ENCODE results near the gene ZMYM2. TPM values are rescaled to one million over a fixed set of nuclear protein-coding genes. Genes with fewer than 3 reads are reported as not detected.

Gene ZMYM2
- polyA plus RNA-seq, 3 donors: 108 to 116 (median 109) TPM

DNA sequence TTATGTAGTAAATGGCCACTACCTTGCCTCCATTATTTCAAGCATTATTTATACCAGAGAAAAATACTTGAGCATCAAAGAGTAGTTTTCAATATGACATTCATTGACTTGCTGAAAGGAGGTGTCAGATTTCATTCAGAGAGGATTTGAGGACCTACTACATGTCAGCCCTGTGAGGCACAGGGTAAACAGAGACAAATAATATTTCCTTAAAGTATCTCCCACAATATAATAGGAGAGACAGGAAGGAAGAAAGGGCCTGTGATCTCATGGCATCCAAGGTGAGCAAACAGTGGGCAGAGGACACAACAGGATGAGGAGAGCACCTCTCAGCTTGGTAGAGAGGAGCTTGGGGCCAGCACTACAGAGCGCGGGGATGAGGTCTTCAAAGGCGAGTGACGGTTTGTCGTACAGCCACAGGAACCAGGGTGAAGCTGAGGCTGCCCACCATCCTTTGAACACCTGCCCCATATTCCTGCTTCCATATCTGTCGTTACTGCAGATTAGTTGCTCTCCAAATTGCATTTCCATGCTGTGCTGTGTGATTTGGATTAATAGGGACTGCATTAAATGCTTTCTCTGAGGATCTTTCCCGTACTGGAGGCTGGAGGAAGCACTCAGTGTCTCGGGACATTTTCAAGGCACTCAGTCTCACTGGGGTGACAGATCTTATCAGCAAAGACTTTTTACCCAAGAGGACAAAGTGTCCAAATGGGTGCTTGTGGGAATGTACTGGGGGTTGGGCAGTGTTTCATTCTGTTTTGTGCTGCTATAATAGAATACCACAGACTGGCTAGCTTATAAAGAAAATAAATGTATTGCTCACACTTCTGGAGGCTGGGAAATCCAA, 143.2 kb downstream of the ZMYM2 start:
- DNase-seq (ENCODE audit: low read depth in 3 of 3, low spot score in 2 of 3): no peak

DNA sequence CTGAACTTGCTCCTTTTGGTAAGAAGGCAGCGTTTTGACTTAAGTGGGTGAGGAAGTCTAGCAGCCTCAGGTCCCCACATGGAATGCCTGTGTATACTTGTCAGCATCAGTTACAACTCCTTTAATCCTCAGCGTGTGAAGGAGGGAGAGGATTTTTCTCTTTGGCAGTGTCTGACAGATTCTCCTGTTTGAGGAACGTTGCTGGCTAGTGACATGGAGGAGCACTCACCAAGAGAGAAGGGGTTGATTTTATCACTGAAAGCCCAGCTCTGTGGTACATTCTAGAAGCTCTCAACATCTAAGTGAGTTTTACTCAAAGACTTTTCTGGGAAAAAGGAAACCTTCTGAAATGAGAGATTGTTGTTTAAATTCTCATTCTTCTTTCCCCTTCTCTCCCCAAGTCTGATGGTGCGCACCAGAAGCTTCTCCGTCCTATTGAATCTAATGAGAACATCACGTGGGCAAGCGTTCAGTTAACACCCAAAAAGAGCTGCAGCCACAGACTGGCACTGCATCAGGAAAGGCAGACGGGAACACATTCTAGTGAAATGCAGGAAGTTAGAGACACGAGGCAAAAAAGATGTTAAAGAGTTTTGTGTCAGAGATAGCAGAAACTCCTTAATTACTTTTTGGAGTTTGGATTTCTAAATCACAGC, 144.1 kb downstream of the ZMYM2 start:
- DNase-seq (ENCODE audit: low read depth in 3 of 3, low spot score in 2 of 3): no peak

DNA sequence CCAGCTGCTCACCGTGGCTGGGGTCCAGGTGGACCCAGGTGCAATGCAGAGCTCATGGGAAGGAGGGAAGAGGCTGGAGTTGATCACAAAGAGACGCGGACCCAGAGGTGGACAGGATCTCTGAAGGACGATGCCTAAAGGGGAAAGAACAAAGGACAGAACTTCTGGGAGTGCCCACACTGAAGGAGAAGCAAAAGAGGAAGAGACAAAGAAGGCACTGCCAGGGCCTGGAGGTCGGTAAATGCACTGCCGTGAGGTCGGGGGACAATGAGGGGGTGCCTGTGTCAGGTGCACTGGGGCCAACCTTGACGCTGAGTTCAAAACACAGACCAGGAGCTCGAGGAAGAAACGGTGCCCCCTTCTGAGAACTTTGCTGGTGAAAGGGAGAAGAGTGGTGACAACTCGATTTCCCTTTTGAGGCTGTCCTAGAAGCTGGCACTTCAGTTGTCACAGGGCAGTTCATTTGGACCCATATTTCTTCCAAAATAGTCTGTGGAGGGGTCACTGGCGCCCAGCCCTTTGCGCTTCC, 146.7 kb downstream of the ZMYM2 start:
- DNase-seq (ENCODE audit: low read depth in 3 of 3, low spot score in 2 of 3): no peak

DNA sequence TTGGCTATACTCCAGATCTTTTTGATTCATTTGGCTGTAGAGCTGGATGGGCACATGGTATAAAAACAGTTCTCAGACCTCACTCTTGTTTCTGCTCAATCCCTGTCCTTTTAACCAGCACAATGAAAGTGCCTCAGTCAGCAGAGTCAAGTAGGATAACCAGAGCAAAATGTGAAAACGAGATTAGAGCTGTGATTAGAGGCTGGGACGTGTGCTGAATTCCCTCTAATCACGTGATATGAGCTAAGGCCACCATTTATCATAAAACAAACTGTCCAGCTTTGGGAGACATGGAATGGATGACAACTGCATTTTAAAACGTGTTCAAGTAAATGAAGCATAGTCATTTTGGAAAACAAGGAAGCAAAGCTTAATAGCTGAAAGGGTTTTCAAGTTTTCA, 148.2 kb downstream of the ZMYM2 start:
- DNase-seq (ENCODE audit: low read depth in 3 of 3, low spot score in 2 of 3): no peak

DNA sequence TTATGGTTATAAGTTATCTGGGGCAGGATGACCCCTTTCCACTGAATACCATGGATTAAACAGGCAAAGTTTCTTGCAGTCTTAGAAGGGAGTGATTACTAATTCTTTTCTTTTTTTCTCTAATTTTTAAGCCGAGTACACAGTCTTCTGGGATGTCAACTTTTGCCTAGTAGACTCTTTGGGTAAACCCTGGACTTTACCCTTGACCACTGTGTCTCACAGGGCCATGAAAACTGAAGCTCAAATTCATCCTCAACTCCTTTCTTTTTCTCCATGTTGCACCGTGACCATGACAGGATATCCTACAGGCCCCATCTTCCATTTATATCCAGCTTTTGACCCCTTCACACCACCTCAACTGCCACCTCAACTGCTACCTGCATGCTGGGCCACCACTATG, 150.5 kb downstream of the ZMYM2 start:
- no peak for DNase-seq (ENCODE audit: low read depth in 3 of 3, low spot score in 2 of 3)

DNA sequence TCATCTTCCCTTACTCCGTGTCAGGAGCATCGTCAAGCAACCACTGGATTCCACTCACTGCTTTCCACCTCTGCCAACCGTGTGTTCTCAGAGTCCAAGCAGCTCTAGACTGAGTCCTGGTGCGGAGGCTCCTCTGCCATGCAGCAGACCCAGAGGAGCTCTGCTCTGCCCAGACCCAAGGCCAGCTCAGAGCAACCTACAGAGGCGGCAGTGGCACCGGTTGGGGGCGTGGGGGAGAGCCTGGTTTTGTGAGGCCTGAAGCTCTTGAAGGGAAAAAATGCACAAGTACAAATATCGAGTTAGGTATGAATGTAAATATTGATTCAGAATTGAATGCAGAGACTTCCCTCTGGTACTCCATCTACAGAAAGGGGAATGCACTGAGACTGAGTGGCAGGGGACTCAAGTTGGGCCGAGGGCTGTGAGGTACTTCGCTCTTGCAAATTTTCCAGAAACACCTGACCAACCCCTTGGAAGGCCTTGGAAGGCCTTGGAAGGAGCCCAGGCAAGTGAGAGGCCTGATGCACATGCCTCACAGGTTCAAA, 155.6 kb downstream of the ZMYM2 start:
- no peak for DNase-seq (ENCODE audit: low read depth in 3 of 3, low spot score in 2 of 3)

DNA sequence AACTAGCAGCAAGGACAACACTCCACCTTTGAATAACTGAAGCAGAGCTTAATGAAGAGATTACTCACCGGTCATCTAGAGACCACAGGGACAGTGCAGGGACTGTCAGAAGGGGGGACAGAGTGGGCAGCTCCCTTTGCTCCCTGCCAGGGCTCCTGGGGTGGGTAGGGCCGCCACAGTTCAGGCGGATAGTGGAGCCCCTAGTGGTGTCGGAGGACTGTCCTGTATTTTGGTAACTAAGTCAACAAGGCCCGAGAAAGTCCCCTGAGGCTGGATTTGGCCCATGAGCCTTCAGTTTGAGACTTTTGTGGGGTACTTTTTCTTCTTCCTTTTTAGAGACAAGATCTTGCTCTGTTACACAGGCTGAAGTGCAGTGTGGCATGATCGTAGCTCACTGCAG, 157.7 kb downstream of the ZMYM2 start:
- no peak for DNase-seq (ENCODE audit: low read depth in 3 of 3, low spot score in 2 of 3)

DNA sequence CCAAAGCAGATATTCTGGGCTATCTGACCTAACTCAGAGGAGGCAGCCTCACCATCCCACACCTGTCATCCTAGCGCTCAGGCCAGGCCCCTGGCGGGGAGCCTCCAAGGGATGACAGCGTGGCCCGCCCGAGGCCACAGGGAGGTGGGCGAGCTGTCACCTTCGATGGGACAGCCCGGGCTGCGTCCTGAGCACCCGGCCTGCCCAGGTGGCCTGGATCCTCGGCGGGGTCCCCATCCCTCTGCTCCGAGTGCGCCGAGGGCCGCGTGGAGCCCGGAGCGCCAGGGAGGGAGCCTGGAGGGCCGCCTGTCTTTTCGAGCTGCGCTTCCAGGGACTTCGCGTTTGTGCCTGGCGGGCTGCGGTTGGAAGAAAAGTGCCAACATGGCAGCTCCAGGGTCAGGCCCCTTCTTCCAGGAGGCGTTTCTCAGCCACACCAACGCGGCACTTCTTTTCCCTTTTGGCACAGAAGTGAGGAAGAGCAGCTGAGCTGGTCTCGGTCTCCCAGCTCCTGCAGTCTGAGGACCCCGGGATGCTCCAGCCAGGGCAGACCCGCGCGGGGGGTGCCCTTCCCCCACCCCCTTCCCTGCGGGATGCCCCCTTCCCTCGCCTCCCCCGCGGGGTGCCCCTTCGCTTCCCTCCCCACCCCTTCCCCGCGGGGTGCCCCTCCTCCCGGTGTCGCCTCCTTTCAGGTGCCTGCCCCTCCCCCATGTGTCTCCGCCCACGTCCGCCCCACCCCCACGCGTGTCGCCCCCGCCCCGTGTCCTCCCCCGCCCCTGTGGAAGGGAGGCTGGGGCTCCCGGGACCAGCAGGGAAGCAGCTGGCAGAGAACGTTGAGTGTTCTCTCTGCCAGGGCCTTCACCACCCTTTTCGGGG, 160.0 kb downstream of the ZMYM2 start:
- no peak for DNase-seq (ENCODE audit: low read depth in 3 of 3, low spot score in 2 of 3)

DNA sequence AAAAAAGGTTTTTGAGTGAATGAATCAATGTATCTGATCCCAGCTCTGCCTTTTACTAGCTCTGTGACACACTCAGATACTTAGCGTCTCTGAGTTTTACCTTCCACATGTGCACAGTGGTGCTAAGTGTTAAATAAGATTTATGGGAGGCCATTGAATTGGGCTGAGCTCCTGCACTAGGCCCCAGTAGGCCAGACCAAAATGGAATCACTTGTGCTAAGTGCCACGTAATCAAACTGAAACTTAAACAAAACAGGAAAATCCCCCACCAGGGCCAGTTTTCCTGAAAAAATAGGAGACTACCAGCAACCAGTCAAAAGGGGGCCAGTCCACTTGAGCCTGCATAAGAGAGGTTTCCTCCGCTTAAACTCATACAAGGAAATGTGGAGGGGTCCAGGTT, 161.4 kb downstream of the ZMYM2 start:
- DNase-seq (ENCODE audit: low read depth in 3 of 3, low spot score in 2 of 3): no peak

DNA sequence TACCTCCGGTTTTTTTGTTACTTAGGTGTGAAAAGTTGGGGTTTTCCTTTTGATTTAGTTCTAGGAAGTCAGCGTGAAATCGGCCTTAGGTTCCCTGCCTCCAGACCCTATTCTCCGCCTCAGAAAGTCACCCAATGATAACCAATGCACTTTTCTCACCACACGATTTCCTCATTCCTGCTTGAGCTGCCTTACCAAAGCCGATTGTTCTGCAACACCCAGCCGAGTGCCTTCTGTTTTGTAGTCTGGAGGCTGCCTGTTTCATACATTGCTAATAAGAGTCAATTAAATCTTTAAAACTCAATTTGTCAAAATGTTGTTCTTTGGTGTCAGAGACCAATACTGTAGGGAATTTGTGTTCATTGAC, 162.6 kb downstream of the ZMYM2 start:
- DNase-seq (ENCODE audit: low read depth in 3 of 3, low spot score in 2 of 3): no peak

DNA sequence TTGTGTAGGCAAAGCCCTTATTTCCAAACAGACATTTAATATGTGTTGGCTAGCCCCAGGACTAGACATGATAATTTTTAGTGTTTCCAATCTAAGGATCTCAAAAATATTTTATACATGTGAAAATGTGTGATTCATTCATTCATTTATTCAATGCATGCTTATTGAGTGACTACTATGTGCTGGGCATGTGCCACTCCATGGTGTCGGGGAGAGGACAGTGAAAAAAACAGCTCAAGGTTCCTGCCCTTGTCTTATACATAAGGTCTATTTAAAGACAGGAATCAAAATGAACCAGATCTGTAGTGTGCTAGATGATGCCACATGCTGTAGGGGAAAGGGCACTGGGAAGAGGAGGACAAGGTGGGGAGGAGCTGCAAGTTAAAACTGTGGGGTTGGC, 165.8 kb downstream of the ZMYM2 start:
- DNase-seq (ENCODE audit: low read depth in 3 of 3, low spot score in 2 of 3): no peak

DNA sequence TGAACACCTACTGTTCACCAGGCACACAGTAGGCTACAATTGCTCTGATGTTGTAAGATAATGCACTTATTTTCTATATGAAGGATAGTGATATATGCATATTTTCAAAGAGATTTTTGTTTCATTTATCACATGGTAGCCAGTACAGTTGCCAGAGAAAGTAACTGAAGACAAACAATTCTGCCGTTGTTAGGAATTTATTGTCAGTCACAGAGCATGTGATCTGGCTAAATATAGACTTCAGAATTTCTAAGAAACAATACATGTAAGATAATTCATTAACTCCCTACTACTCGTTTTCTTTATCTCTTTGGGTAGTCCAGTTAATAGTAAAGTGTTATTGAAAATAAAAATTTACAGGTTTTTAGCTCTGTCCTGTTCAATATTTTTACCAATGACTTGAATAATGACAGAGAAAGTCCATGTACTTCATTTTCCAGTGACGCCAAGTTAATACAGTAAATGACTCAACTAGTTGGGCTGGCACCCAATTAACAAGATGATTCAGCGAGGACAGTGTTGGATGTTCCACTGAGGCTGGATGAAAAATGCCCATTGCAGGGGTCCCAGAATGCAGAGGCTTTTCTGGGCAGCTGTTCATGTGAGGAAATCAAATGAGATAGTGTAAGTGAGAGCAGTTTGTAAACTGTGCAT, 166.7 kb downstream of the ZMYM2 start:
- DNase-seq (ENCODE audit: low read depth in 3 of 3, low spot score in 2 of 3): no peak

DNA sequence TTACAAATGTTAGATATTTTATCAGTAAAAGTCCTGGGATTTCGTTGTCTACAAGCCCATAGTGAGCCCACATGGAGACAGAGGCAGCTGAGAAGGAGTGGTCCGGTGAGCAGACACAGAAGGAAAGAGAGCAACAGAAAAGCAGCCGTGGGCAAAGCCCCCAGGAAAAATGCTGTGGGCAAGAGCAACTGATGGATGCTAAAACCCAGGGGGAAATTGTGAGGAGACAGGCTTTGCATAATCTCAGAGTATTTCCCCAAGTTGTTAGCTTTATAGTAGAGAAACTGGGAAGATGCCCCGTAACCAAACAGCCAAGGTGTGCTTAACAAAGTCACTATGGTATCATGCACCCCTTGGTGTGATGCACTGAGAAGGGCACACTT, 167.2 kb downstream of the ZMYM2 start:
- DNase-seq (ENCODE audit: low read depth in 3 of 3, low spot score in 2 of 3): no peak

DNA sequence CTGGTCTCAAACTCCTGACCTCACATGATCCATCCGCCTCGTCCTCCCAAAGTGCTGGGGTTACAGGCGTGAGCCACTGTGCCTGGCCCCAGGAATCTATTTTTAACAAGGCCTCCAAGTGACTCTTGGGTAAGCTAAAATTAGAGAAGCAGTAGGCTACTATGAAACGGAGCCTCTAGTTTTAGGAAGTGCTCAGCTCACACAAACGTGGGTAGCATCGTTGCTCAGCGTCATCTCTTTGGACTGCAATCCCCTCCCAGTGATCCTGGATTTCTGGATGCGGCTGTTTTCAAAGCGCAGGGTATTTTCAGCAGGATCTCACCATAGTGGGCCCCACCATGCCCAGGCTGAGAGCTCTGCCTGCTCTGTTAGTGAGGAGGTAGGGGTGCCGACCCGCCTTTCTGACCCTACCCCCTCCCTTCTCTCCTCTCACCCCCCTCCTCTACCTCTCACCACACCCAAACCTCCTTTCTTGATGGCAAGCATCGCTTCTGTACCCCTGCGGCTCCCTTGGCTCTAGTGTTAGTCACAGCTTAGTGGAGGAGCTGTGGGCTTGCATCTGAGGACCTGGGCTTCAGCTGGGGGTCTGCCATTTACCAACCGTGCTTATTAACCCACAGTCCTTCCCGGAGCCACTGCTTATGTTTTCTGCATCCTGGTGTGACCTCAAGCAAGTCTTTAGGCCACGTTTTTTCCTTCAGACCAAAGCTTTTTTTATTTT, 168.2 kb downstream of the ZMYM2 start:
- no peak for DNase-seq (ENCODE audit: low read depth in 3 of 3, low spot score in 2 of 3)

DNA sequence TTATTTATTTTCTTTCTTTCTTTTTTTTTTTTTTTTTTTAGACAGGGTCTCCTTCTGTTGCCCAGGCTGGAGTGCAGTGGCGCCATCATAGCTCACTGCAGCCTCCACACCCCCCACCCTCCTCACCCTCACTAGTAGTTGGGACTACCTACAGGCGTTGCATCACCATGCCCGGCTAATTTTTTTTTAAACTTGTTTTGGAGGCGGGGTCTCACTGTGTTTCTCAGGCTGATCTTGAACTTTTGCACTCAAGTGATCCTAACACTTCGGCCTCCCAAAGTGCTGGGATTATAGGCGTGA, 168.7 kb downstream of the ZMYM2 start:
- no peak for DNase-seq (ENCODE audit: low read depth in 3 of 3, low spot score in 2 of 3)

DNA sequence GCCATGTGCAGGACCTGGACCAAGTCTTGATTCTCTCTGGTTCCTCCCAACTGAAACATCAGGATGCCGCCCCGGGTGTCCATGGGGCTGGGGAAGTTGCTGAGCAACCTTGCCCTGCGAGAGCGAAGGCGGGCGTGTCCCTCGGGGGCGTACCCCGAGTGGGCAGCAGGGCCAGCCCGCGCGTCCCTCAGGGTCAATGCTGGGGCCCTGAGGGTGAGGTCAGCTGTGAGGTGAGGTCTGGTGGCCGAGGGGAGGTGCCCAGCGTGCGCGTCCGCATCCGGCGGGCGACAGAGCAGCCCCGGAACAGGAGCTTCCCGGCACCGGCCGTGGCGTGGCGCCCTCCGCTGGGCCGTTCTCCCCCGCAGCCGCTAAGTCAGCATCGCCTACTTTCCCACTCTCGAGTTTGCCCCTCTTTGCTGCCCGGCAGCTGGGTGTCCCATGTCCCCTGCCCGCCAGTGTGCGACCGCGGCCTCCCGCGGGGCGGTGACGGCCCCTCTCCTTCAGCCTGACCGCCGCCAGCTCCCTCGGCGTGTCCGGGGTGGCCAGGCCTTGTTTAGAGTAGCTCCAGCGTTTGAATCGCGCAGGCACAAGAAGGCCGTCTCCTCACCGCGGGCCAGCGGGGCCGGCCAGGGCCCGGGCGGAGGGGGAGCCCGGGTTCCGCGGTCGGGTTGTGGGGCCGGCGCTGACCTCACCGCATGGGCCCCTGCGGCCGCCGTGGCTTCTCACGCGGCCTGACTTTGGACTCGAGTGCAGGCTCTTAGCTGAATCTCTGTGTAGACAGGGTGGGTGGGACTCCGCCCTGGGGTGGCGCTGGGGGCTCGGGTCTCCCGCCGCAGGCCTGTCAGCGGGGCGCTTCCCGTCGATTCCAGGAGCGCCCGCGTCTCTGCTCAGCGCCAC, 169.3 kb downstream of the ZMYM2 start:
- no peak for DNase-seq (ENCODE audit: low read depth in 3 of 3, low spot score in 2 of 3)

DNA sequence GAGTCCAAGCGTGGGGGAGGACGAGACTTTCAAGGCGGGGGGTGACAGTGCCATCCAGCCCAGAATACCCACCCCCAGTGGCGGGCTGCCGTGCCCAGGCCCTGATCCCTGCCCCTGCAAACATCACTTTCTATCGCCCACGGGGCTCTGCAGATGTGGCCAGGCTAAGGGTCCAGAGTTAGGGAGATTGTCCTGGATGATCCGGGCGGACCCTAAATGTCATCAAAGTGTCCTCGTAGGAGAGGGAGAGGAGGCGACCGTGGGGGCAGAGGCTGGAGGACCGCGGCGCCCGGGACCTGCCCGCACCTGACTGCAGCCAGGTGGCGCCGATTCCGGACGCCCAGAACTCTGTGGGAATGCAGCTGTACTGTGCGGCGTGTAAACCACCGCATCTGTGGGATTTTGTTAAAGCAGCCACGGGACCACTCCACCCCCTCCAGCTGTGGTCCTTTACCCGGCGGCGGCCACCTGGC, 170.0 kb downstream of the ZMYM2 start:
- DNase-seq (ENCODE audit: low read depth in 3 of 3, low spot score in 2 of 3): no peak

DNA sequence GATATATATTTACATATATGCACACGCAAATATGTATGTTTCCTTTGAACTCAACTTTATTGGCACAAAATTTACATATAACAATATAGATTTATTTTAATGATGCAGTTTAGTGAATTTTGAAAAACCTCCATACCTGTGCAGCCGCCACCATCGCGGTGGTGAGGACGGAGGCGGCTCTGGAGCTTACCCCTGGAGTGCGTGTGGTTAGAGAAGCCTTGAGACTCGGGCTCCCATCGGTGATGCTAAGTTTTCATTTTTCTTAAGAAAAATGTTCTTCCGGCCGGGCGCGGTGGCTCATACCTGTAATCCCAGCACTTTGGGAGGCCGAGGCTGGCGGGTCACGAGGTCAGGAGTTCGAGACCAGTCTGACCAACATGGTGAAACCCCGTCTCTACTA, 170.5 kb downstream of the ZMYM2 start:
- DNase-seq (ENCODE audit: low read depth in 3 of 3, low spot score in 2 of 3): no peak

DNA sequence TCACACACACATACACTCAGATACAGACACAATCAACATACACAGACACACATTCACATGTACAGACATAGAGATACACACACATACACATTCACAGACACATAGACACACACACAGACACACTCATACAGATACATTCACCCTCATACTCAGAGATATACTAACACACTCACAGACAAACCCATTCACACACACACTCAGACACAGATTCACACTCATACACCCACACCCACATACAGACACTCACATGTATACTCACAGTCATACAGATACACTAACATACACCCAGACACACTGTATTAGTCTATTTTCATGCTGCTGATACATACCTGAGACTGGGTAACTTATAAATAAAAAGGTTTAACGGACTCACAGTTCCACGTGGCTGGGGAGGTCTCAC, 171.5 kb downstream of the ZMYM2 start:
- DNase-seq (ENCODE audit: low read depth in 3 of 3, low spot score in 2 of 3): no peak

Measured in right renal cortex interstitium (tissue), 3 donors.